ENCODE data around the gene KLHL17. TPM values are rescaled to one million over a fixed set of nuclear protein-coding genes. Genes with fewer than 3 reads are reported as not detected.
"Not testable (repeated sequence)": the region's sequence is repeated elsewhere in the genome, so short reads cannot be mapped to it uniquely, and the experiment has no call there.

The KLHL17 gene
- total RNA-seq, 1 donor from 2014 or later, result 6.1 TPM

- FAIRE-seq (no peak), DNase-seq (ENCODE audit: low spot score in 2 of 2) (no peak)
These were observed 51.1 kb downstream of the KLHL17 start for GRCh38 chr1:1011396-1011949.

- not testable (repeated sequence) for DNase-seq (ENCODE audit: low spot score in 2 of 2); FAIRE-seq
These were observed 52.3 kb downstream of the KLHL17 start for GRCh38 chr1:1012736-1013104.

- no peak for FAIRE-seq
- DNase-seq (ENCODE audit: low spot score in 2 of 2), result peak; percentile 58 to 80
These were observed 52.9 kb downstream of the KLHL17 start, which contains the start of gene ISG15 for GRCh38 chr1:1013105-1013921. ISG15 (plus strand) TSS chr1:1013497; CDS start chr1:1013574, 77 bp downstream.

- DNase-seq (ENCODE audit: low spot score in 2 of 2), result no peak
- no peak for FAIRE-seq
These were observed 53.7 kb downstream of the KLHL17 start for GRCh38 chr1:1013922-1014648.

- DNase-seq (ENCODE audit: low spot score in 2 of 2) (no peak), FAIRE-seq (no peak)
These were observed 54.7 kb downstream of the KLHL17 start for GRCh38 chr1:1014799-1015681.

Small RNA genes lying within 50 kb of the gene (small RNA-seq; reads per million reads assigned to genes)
- gene AL645608.3 (not detected), gene AL645608.4 (not detected)

Other genes with a start within 250 kb of the KLHL17 start
- gene SAMD11, start 36.7 kb upstream of the KLHL17 start, total RNA-seq, result 0.41 TPM
- gene NOC2L, start 1.3 kb upstream of the KLHL17 start, total RNA-seq, result 67.3 TPM
- gene PLEKHN1, start 5.9 kb downstream of the KLHL17 start, total RNA-seq, result not detected
- not detected for gene PERM1, start 21.5 kb downstream of the KLHL17 start, total RNA-seq
- gene HES4, start 39.5 kb downstream of the KLHL17 start, total RNA-seq, result 20.0 TPM
- 11.0 TPM for gene ISG15, start 52.9 kb downstream of the KLHL17 start, total RNA-seq
- gene AGRN, start 59.5 kb downstream of the KLHL17 start, total RNA-seq, result 51.8 TPM
- not detected for gene RNF223, start 113.7 kb downstream of the KLHL17 start, total RNA-seq
- 6.1 TPM for gene C1orf159, start 155.5 kb downstream of the KLHL17 start, total RNA-seq
- not detected for gene TTLL10, start 213.3 kb downstream of the KLHL17 start, total RNA-seq
- gene TNFRSF18, start 246.0 kb downstream of the KLHL17 start, total RNA-seq, result not detected